Left hindlimb (tissue), 1 donor: ENCODE results near the gene SRRM5.
A peak's percentile ranks its signal among the peaks of the same experiment; 100 is the strongest.
"Not testable (repeated sequence)": the region's sequence is repeated elsewhere in the genome, so short reads cannot be mapped to it uniquely, and the experiment has no call there.

Experiments used
- DNase-seq: peaks from one replicate; pipeline ENCODE4 v3.0.0-alpha.2; 2018

The SRRM5 gene

DNA sequence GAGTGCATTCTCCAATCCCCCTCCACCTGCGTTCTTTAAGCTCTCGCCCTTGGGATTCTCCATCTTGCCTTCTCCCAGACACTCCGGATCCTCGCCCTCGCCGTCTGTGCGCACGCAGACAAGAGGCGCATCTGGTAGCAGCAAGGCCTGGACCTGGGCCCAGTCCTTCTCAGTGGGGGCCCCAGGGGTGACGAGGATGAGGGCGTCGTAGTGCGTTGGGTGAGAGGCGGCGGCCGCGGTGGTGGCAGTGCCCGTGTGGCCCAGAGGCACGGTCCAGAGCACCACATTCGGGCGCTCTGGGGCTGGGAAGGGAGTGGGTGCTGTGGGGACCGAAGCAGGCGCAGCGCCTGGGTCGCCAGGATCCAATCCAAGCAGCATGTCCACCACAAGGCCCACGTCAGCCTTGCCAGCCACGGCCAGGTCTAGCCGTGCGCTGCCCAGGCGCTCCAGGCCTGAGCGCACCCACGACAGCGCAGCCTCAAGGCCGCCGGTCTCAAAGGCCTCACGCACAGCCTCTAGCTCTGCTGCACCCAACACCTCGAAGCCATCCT lies 19.0 kb upstream of the SRRM5 start:
- DNase-seq = no peak

GRCh38 chr19:43594081-43594697 lies 17.7 kb upstream of the SRRM5 start:
- no peak for DNase-seq

- DNase-seq = peak; percentile 72
These were observed 16.9 kb upstream of the SRRM5 start for GRCh38 chr19:43594710-43595604.

DNA sequence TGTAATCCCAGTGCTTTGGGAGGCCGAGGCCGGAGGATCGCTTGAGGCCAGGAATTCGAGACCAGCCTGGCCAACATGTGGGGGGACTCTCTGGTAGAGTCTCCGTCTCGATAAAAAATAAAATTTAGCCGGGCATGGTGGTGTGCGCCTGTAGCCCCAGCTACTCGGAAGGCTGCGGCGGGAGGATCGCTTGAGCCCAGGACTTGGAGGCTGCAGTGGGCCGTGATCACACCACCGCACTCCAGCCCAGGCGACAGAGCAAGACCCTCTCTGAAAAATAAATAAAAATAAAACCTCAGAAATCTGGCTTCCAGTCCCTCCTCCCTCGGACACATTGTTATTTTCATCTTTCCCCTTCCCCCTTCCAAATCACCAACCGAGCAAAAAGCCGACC lies 16.3 kb upstream of the SRRM5 start:
- DNase-seq = no peak

- DNase-seq = peak; percentile 100
These were observed 15.7 kb upstream of the SRRM5 start, which contains the start of the genes IRGQ and ZNF576 for GRCh38 chr19:43595999-43596841. TSS of gene IRGQ (minus strand) at chr19:43596134. CDS start at chr19:43595338, 796 bp downstream. TSS of gene ZNF576 (plus strand) at chr19:43596595. CDS start at chr19:43597109, 514 bp downstream.

GRCh38 chr19:43596842-43597461 lies 14.9 kb upstream of the SRRM5 start:
- no peak for DNase-seq

GRCh38 chr19:43597876-43598275 lies 14.0 kb upstream of the SRRM5 start:
- no peak for DNase-seq

DNA sequence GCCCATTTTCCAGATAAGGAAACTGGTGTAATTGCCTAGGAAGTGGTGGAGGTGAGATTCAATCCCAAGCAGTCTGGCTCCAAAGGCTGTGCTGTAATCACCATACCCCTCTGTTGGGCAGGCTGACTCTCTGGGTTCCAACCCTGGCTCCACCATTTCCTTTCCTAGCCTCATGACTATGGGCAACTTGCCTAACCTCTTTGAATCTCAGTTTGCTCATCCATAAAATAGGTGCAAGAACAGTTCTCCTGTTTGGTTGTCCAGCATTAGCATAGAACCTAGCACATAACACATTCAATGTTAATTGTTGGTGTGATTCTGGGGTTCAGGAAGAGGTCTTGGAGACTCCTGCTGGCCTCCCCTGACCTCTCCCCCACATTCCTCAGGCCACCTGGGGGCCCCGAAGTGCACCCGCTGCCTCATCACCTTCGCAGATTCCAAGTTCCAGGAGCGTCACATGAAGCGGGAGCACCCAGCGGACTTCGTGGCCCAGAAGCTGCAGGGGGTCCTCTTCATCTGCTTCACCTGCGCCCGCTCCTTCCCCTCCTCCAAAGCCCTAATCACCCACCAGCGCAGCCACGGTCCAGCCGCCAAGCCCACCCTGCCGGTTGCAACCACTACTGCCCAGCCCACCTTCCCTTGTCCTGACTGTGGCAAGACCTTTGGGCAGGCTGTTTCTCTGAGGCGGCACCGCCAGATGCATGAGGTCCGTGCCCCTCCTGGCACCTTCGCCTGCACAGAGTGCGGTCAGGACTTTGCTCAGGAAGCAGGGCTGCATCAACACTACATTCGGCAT lies 13.2 kb upstream of the SRRM5 start:
- DNase-seq = no peak

- no peak for DNase-seq
These were observed 12.1 kb upstream of the SRRM5 start for GRCh38 chr19:43599635-43600295.

DNA sequence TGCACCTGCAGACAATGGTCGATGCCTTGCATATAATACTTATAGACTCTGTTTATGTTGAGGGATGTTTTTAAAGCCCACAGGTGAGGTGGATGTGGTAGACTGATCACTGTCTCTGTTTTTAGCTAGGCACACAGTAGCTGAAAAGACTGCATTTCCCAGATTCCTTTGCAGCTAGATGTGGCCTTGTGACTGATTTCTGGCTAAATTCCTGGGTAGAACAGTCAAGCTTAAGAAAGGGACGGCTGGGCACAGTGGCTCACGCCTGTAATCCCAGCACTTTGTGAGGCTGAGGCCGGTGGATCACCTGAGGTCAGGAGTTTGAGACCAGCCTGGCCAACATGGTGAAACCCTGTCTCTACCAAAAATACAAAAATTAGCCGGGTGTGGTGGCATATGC lies 11.6 kb upstream of the SRRM5 start:
- not testable (repeated sequence) for DNase-seq

DNA sequence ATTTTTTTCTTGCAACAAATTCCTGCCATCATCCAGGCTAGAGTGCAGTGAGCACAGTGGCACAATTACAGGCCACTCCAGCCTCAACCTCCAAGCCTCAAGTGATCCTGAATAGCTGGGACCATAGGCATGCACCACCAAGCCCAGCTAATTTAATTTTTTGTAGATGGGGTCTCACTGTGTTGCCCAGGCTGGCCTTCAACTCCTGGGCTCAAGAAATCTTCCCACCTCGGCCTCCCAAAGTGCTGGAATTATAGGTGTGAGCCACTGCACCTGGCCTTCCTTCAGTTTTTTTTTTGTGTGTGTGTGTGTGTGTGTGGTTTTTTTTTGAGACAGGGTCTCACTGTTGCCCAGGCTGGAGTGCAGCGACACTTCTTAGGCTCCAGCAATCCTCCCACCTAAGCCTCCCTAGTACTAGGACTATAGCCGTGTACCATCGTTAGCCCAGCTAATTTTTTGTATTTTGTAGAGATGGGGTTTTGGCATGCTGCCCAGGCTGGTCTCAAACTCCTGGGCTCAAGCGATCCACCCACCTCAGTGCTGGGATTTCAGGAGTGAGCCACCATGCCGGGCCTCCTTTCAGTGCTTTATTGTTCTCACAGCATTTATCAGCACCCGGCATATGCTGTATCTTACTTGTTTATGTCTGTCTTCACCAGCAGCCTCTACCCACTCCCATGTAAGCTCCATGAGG lies 5.9 kb upstream of the SRRM5 start:
- DNase-seq = no peak

- no peak for DNase-seq
These were observed 5.2 kb upstream of the SRRM5 start for GRCh38 chr19:43606569-43607229.

- no peak for DNase-seq
These were observed 4.4 kb upstream of the SRRM5 start for GRCh38 chr19:43607238-43608205.

DNA sequence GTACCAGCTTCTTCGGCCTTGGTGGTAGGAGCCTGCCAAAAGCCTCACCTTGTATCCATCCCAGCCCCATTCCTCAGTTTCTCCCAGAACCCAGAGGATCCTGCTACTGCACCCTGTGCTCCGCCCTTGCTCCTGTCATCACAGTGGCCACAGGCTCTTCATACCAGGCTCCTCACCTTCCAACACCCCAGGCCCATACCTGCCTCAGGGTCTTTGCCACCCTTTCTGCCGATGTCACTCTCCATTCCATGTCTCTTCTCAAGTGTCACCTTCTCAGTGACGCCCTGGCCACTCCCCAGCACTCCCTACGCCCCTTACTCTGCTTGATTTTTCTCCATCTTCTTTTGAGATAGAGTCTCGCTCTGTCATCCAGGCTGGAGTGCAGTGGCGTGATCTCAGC lies 2.0 kb upstream of the SRRM5 start:
- no peak for DNase-seq

GRCh38 chr19:43610493-43610892 lies 1.4 kb upstream of the SRRM5 start:
- DNase-seq = no peak

DNA sequence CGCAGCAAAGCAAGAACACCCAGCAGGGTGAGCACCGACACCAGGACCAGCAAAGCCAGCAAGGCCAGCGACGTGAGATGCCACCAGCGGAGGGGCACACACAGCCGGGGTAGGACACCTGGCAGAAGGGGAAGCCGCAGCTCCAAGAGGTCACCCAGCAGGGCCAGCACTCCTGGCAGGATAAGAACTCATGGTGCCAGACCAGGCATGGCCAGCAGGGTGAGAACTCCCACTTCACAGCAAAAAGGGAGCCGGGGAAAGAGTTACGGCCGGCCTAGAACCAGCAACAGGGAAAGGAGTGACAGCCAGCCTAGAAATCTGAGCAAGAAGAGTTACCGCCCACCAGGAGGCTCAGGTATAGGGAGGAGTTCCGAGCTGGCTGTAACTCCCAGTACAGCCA lies 486 bp downstream of the SRRM5 start:
- DNase-seq = no peak

DNA sequence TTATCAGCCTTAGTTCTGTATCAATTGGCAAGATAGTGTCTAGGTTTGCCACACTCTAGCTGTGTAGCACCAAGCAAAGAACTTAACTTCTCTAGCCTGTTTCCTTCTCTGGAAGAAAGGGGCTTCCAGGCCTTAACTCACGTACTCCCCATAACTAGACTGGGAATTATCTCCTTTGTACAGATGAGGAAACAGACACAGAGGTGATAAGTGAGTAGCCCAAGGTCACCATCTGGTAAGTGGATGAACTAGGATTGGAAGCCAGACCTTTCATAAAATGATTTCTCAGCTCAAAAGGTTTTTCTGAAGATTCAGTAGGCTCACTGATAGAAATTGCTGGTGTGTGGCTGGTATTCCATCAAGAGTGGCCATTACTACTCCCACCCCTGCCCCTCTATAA lies 4.4 kb downstream of the SRRM5 start:
- no peak for DNase-seq

DNA sequence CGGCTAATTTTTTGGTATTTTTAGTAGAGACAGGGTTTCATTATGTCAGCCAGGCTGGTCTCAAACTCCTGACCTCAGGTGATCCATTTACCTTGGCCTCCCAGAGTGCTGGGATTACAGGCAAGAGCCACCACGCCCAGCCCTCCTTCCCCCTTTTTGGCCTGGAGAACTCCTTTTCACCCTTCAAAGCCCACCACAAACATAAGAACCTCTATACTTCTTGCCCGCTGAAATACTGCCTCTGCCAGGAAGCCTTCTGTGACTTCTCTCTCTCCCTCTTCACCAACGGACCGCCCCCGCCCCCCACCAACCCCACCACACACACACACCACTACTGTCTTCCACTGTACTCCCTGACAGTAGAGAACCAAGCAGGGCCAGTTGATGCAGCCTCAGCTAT lies 5.1 kb downstream of the SRRM5 start:
- DNase-seq = no peak

DNA sequence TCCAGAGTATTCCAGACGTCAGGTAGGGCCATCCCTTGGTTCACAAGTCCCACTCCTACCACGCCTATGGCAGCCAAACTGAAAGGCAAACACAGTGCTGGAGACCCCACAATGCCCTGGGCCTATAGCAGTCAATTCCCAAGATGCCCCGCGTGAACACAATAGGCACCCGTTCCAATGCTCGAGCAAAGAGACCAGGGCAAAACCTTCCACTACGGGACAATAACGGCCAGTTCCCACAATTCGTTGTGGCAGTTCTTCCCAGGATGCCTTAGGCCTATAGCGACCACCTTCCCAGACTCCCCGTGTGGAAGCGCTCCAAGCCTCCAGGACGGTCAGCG lies 7.0 kb downstream of the SRRM5 start:
- DNase-seq = no peak
